HG02642 (cell line): ENCODE data around the gene WFS1.

ENCODE experiments used
- ATAC-seq: cut with Tn5 transposase; IDR thresholded peaks from one replicate; pipeline ENCODE4 v1.9.1; 2021; ENCODE audit warnings: mild to moderate bottlenecking; ENCODE audit not compliant: unreplicated experiment, poor library complexity

Gene WFS1

DNA sequence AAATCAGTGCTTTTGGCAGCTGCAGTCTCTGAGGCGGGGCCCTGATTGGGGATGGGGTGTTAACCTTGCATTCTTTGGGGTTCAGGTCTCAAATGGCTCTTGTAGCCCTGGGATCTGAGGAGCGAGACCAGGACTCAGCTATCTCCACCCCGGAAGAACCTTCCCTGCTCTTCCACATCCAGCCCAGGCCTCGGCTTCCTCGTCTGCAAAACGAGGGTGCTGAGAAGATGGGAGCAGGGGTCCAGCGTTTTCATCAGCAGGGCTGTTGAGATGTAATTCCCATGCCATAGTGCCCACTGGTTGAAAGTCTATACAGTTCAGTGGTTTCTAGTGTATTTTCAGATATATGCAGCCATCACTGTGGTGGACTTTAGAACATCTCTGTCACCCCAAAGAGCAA, 34.6 kb upstream of the WFS1 start:
- no peak for ATAC-seq

DNA sequence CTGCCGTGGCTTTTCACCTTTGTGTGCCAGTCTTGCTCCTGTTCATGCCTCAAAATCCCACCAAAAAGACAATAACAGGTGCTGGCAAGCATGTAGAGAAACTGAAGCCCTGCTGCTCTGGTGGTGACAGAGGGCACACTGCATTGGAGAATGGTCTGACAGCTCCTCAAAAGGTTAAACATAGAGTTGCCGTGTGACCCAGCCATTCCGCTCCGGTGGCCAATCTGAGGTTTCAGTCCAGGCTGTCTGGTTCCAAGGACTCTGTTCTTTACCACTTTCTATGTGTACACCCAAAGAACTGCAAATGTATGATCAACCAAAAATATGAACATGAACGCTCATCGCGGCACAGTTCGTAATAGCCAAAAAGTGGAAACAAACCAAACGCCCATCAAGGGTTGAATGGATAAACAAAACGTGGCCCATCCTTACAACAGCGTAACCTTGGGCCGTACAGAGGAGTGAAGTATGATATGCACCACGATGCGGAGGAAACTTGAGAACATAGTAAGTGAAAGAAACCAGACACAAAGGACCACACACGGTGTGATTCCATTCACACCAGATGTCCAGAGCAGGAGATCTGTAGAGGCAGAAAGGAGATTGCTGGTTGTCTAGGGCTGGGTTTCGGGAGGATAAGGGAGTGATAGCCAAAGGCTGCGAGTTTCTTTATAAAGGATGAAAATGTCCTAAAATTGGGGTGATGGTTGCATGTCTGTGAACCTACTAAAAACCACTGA, 33.6 kb upstream of the WFS1 start:
- ATAC-seq, result no peak

DNA sequence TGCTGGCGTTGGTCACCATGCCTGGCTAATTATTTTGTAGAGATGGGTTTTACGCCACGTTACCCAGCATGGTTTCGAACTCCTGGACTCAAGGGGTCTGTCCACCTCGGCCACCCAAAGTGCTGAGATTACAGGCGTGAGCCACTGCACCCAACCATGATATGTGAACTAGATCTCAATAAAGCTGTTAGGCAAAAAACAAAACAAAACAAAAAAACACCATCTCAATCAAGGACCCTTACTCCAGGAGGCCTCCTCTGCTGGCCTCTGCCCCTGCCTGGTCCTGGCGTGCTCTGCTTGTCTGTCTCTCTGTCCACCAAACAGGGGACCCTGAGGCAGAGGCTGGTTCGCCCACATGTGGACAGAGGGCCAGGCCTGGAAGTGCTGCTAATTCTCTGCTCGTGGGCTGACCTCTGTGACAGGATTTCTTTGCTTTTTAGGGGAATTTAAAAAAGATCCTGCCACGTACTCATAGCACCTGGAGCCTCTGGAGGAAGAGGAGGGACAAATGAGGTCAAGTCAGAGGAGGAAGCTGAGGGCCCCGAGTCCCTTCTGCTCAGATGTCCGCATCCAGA, 32.7 kb upstream of the WFS1 start:
- ATAC-seq, result no peak

DNA sequence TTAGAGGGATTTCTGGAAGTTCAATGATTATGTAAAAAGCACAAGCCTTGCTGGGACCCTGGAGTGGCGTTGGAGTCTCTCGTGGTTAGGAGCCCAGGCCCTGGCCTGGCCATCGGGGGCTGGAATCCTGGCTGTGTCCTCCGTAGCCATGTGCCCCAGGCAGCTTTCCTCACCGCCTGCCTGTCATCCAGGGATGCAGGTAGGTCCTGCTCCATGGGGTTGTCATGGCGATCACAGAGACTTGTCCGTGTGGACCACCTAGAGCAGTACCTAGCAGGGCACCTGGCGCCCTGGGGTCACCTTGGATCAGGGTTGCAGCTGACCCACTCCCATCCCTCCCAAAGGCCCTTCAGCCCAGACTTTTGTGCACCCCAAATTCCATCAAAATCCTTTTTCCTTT, 30.2 kb upstream of the WFS1 start:
- no peak for ATAC-seq

DNA sequence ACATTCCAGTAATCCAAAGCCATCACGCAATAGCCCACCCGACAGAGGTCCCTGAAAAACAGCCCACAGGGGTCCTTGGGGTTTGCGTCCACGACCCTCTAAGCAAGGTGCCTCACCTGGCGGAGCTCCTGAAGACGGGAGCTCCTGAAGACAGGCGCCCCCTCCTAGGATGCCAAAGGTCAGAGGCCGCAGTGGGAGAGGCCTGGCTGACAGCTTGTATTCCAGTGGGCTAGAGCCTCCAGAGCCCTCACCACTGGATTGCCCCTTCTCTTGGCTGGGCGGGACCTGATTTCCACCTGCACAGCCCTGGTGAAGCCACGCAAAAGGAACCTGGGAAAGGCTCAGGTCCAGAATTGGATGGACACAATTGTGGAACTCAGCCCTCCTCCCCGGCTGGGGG, 29.7 kb upstream of the WFS1 start:
- ATAC-seq, result no peak

DNA sequence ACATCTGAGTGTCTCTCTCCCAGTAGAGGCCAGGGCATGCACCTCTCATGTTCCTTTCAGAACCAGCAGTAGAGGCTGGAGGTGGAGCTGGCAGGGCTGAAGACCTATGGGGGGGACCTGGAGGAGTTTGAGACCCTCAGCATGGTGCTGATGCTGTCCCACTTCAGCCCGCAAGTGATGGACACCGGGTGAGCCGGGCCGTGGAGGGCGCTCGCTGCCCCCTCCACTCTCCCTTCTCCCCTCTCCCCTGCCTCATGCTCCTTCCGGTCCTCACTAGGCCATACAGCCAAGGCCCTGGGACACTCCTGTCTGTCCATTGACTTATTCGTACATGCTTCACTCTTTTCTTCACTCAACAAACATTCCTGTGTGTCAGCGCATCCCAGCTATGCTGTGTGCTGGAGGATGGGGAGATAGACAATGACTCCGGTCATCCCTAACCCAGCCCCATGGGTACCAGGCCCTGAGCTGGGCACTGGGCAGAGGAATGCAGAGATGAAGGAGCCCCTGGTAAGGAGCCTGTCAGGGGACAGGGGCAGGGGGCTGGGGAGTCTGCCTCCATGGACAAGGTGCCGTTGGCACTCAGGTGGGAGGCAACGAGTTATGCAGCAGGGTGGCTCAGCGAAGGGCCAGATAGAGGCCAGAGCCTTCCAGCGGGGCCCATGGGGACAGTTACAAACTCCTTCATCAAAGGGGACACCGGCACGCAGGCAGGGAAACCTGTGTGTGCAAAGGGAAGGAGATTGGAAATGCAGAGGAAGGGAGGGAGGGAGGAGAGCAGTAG, 28.4 kb upstream of the WFS1 start:
- no peak for ATAC-seq

DNA sequence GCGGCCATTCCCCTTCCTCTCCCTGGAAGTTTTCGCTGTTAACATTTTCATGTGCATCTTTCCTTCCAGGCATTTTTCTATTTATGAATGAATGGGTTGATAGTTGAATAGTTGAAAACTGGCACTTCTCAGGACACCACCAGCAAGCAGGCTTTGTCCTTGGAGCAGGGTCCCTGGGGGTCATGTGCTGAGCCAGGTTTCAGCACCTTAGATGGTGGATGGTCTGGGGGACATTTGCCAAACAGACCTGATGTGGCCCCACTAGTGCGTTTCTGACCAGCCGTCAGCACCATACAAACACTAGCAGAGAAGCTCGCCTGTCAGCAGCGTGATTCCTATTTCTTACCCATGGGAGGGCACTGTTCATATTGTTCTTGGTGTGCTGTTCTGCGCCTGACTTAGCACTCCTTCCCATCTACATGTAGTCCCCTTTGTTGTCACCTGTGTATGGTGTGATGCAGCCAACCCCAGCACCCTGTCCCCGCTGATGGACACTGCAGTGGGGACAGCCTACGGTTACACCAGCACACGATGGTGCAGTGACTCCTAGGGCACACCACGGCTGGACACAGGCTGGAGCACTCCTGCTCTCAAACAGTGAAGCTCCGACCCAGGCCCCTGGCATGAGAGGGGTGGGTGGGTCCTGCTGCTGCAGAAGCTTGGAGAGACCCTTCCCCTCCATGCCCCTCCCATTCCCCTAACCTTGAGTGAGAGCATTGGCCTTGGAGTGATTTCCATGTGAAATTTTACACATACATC, 27.2 kb upstream of the WFS1 start:
- ATAC-seq, result no peak

DNA sequence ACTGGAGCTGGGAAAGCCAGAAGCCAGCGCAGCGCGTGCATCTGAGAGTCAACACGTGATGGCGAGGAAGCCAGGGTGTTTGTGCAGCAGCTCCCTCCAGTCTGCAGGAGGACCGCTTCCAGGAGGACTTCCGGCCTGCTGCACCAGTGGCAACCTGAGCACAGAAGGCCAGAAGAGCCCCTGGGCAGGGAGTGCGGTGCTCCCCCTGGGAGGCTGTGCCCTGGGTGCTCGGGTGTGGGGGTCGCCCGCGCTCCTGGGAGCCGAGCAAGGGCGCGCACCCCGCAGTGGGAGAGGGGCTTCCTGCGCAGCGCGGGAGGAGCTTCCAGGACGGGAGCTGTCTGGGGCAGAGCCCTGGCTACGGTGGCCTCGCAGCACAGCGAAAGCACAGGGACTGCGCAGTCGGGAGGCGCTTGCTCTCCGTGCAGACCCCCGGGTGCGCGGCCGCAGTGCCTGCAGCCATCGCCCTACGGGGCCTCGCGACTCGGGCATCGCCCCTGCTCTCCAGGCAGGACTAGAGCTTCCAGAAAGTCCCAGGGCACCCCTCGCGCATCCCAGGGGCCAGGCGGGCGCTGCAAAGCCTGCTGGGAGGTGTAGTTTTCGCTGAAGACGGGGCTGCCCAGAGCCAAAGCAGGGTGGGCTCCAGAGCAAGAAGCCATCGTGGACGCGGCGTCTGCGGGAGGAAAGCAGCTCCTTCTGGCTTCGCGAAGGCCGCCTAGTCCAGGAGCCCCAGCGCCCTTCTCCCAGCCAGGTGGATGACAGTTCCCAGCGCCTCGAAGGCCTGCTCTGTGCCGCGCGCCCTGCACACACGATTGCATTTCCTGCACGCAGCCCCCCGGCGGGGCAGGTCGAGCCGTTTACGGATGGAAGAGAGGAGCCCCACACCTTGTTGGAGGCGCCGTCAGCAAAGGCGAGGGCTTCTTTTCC, 24.1 kb upstream of the WFS1 start:
- ATAC-seq, result no peak

DNA sequence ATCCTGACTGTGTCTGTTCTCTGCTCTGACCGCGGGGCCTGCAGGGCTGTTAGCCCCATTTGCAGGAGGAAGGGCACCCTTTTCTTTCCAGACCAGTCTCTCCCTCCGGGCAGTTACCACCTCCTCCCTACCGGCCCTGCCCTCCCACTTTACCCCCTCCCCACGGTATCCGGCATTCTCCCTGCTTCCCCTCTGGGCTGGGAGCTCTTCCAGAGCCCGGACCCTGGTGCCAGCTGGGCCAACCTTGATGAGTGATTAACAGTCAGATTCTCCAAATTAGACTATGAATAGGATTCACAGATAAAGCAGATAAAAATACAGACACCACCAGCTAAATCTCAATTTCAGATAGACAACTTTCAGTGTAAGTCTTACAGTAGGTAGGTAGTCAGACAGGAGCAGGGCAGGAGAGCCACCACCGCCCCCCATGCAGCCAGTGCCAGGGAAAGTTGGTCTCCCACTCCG, 23.4 kb upstream of the WFS1 start:
- ATAC-seq, result no peak

DNA sequence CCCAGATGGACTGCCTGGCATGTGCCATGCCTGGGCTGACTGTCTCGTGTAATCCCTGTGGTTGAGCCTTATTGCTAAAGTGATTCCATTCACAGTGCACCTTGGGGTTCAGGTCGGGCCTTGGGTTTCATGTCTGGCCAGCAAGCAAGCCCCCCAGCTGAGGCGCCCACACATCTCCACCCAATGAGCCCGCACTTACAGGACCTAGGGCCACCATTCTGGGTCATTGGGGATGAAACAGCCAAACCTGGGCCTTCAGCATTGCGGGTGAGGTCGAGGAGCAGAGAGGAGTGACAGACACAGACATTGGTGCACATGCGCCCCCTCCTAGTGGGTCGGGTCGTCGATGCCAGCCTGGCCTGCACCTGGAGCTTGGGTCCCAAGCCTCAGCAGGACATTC, 21.3 kb upstream of the WFS1 start:
- ATAC-seq, result no peak

DNA sequence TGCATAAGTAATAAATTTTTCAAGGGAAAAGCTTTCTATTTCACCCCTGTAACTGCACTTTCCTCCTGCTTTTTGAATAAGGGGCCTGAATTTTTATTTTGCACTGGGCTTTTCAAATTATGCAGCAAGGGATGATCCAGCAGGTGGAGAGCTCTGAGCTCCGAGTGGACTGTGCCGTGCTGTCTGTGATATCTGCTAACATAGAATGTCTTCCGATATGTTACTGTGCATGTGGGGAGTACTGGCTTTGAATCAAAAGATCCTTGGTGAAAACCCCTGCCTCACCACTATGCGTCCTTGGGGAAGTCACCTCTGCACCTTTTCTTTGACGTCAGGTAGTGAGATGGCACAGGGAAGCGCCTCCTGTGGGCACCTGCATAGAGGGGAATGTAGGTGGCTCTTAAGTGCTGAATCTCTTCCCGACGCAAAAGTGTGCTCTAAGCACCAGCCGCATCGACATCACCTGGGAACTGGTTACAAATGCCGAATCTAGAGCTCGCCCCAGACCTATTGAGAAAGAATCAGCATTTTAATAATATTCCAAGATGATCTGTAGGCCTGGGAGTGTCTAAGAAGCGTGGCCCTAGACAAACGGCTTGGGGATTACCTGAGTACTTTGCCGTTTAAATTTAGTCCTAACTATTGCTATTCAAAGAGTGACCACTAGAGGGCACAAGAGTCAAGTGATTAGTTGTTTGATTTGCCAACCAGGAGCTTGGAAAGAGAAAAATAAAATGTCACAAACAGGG, 19.2 kb upstream of the WFS1 start:
- no peak for ATAC-seq

DNA sequence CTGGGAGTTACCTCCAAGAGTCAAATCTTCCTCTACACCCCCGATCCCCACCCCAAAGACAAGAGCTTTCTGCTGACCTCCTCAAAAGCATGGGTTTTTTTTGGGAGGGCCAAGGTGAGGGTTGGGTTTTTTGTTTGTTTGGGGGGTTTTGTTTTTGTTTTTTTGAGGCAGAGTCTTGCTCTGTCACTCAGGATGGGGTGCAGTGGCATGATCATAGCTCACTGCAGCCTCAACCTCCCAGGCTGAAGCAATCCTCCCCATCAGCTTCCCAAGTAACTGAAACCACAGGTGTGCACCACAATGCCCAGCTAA, 18.7 kb upstream of the WFS1 start:
- no peak for ATAC-seq

DNA sequence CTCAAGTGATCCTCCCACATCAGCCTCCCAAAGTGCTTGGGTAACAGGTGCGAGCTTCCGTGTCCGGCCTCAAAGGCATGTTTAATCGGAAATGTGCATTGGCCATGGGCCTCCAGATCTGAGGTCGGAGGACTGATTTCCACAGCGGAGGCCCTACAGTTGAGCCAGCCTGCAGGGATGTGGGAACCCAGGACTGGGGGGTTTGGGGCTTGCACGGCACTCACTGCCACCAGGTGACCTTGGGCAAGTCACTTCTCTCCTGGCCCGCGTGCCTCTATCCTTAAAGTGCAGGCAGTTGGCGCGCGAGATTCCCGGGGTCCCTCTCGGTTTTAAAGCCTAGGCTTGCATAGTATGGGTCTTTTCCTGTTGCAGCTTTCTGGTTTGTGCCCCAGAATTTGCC, 18.3 kb upstream of the WFS1 start:
- ATAC-seq, result no peak

DNA sequence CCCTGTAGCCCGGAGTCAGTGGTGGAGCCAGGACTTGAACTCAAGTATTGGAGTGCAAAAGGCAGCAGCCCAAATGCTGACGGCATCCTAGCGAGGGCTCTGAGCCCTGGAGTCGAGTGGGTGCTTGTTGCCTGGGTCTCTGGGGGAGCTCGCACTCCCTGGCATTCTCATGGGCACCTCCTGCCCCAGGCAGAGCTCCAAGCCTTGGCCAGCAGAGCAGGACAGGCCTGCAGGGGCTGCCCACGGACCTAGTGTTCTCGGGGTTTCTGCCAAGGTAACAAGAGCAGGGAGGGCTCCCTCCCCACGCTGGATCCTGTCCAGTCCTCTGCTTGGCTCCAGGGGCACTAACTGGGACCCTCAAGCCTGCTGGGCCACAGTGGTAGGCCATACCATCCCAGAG, 17.6 kb upstream of the WFS1 start:
- no peak for ATAC-seq

DNA sequence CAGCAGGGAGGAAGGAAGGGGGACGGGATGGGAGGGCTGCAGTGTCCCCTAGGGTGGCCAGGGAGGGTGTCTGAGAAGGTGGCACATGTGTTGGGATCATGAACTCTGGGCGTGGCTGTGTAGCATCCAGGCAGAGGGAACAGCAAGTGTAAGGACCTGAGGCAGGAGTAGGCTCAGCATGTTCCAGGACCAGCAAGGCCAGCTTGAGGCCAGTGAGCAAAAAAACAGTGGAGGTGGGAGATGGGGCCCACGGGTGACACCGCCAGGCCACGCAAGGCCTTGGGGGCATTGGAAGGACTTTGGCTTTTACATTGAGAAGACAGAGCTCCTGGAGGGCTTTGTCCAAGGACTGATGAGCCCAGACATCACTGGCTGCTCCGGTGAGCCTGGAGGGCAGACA, 16.5 kb upstream of the WFS1 start:
- ATAC-seq, result no peak

DNA sequence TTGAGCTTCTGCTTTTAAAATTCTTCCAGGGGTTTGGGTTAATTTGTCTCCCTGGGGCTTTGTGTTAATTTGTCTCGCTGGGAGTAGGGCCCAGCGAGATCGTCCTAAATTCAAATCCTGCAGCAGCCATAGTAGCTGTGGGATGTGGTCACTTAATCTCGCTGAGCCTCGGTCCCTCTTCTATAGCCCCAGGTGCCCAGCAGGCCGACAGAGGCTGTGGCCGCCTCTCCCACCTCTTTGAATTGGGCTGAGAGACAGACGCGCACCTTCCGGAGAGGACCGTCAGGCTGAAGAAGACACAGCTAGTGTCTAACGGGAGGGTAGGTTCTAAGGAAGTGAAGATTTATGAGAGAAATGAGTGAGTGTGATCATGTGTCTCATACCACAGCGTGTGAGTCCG, 15.7 kb upstream of the WFS1 start:
- no peak for ATAC-seq

DNA sequence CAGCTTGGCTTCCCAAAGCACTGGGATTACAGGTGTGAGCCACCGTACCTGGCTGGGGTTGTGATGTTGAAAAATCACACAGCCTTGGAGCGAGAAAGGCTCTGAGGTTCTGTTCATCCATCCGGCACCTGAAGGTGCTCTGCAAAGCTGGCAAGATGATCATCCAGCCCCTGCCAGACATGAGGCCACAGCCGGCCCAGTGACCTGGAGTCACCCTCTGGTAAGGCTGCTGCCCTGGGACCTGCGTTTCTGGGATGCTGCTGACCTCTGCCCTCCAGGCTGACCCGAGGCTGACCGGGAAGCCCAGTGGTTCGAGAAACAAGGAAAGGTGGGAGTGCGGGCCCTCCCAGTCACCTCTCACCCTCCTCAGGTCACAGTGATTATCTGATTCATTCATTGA, 13.5 kb upstream of the WFS1 start:
- ATAC-seq, result no peak

DNA sequence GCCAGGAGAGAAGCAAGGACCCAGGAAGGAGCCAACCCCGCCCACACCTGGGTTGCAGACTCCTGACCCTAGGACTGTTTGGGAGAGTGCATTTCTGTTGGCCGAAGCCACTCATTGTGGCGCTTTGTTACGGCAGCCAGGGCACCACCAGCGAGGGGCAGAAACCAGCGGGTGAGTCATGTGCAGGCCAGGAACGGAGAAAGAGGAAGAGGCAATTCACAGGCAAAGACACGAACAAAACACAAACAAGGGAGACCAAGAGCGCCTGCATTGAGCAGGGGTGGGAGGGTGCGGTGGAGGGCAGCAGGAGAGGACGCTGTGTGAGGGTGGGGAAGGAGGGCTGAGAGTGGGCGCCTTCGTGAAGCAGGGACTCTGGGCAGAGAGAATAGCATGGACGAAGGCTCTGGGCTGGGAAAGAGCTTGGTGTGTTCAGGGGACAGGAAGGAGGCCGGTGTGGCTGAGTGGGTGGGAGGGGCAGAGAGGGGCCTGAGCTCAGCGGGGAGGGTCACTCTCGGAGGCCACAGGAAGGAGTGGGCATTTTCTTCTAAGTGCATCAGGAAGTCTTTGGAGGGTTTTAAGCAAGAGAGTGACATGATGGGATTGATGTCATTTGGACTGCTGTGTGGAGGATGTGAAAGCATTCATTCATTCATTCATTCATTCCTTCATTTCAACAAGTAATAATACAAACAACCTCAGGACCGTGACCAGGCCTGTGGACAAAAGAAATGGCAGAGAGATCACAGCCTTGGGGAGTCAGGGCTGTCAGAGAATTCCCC, 12.2 kb upstream of the WFS1 start:
- no peak for ATAC-seq

DNA sequence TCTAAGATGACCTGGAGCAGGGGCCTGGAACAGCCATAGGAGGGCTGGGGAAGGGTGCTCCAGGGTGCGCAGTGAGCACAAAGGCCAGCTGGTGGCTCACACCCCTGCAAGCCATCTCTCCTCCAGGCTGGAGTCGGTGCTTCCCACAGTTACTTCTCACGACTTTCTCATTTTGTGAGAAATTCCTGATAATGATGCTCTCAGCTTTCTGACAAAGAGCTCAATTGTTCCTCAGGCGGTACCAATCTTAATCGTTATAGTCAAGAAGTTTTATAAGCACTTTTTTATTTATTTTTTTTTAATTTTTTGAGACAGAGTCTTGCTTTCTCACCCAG, 11.7 kb upstream of the WFS1 start:
- ATAC-seq, result no peak
